SU-DHL-6 (cell line): ENCODE measurements around the gene CFAP45.

Source experiments
- H2AFZ ChIP-seq: fragments of 200-600 bp; sonication (generic); 2 replicates; pipeline ENCODE4 v1.6.1; 2014; ENCODE audit warnings: low read depth, mild to moderate bottlenecking, moderate library complexity, mixed read lengths, antibody characterized with exemption, low read length; ENCODE audit not compliant: severe bottlenecking
- H3F3A ChIP-seq: fragments of 200-600 bp; shearing (Covaris generic); 2 replicates; pipeline ENCODE4 v1.6.0; 2016; ENCODE audit warnings: antibody characterized with exemption, mild to moderate bottlenecking; ENCODE audit not compliant: insufficient read depth
- H3K27ac ChIP-seq: fragments of 200-600 bp; sonication (generic); 2 replicates; pipeline ENCODE4 v1.5.1; 2016; ENCODE audit warnings: low read depth, mild to moderate bottlenecking, low read length, moderate library complexity, mixed read lengths
- H3K27me3 ChIP-seq: fragments of 200-600 bp; sonication (generic), shearing (Covaris generic); 2 replicates; pipeline ENCODE4 v1.6.0; 2014; ENCODE audit warnings: mild to moderate bottlenecking, low read length
- H3K36me3 ChIP-seq: fragments of 200-600 bp; sonication (generic); 2 replicates; pipeline ENCODE4 v1.6.1; 2014; ENCODE audit warnings: mild to moderate bottlenecking, low read length, mixed read lengths
- H3K4me2 ChIP-seq: fragments of 300-600, 200-600 bp; shearing (Covaris generic), sonication (generic); 2 replicates; pipeline ENCODE4 v1.6.0; 2014; ENCODE audit warnings: low read length, low read depth, mild to moderate bottlenecking; ENCODE audit not compliant: poor library complexity, severe bottlenecking
- H3K4me3 ChIP-seq: fragments of 200-600 bp; sonication (generic); 2 replicates; pipeline ENCODE4 v1.5.1; 2014; ENCODE audit warnings: antibody characterized with exemption, low read length, mild to moderate bottlenecking, mixed read lengths; ENCODE audit not compliant: insufficient read depth, poor library complexity, severe bottlenecking
- H3K79me2 ChIP-seq: fragments of 200-600 bp; sonication (generic); 2 replicates; pipeline ENCODE4 v1.6.1; 2014; ENCODE audit warnings: mild to moderate bottlenecking, low read length, moderate library complexity; ENCODE audit not compliant: insufficient read depth
- H3K9ac ChIP-seq: fragments of 200-600 bp; sonication (generic); 2 replicates; pipeline ENCODE4 v1.7.0; 2014; ENCODE audit warnings: mild to moderate bottlenecking, low read length
- H3K9me2 ChIP-seq: fragments of 200-600 bp; sonication (generic); replicated peaks from 2 replicates; pipeline ENCODE4 v1.6.1; 2014; ENCODE audit warnings: low read length; ENCODE audit not compliant: insufficient read depth
- H3K9me3 ChIP-seq: fragments of 200-600 bp; sonication (generic); 2 replicates; pipeline ENCODE4 v1.6.1; 2014; ENCODE audit warnings: low read length, mixed read lengths; ENCODE audit not compliant: insufficient read depth
- H4K20me1 ChIP-seq: fragments of 200-600 bp; sonication (generic); 2 replicates; pipeline ENCODE4 v1.6.1; 2014; ENCODE audit warnings: low read depth, mild to moderate bottlenecking, antibody characterized with exemption, low read length, moderate library complexity, mixed read lengths
- EZH2phosphoT487 ChIP-seq: fragments of 200-600 bp; sonication (generic), shearing (Covaris generic); conservative IDR thresholded peaks from 2 replicates; pipeline ENCODE4 v1.6.1; 2018; ENCODE audit warnings: mild to moderate bottlenecking, antibody characterized with exemption, low read length, moderate library complexity, mixed read lengths
- TF ChIP-seq, protein P1 (sequence below): fragments of 200-600 bp; sonication (generic); IDR thresholded peaks from one replicate; pipeline ENCODE4 v1.5.1; 2017; ENCODE audit warnings: antibody characterized with exemption, mild to moderate bottlenecking, low read length, moderate library complexity; ENCODE audit not compliant: insufficient read depth, poor library complexity, severe bottlenecking

Gene CFAP45

DNA sequence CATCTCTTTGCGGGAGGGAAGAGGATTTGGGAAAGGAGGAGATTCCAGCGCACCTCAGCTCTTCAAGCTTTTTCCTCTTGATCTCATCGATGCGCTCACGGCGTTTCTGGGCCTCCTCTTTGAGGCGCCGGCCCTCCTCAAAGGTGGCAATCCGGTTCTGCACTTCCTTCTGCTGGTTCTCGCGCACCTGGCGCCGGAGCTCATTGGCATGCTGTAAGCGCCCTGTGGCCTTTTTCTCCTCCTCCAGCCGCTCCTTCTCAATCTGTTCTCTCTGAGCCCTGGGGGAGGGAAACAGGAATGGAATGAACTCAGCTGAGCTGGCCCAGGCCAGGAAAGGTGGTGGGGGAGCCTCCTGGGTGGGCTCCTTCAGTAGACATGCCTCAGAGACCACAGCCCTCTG, 27.1 kb downstream of the CFAP45 start:
- Histone ChIP-seq H3K9me2 (no peaks in the 10 kb centered on the region), H3K79me2 (no peaks in the 10 kb centered on the region), H3K4me2 (no peak overlapping the region), H3K36me3 (no peaks in the 10 kb centered on the region), H3K9ac (no peak overlapping the region), H3K4me3 (no peak overlapping the region), H3K27ac (no peak overlapping the region), H3K27me3 (no peaks in the 10 kb centered on the region), H2AFZ (no peak overlapping the region), H4K20me1 (no peaks in the 10 kb centered on the region), H3K9me3 (no peaks in the 10 kb centered on the region), H3F3A (no peaks in the 10 kb centered on the region)
- no peak for TF ChIP-seq EZH2phosphoT487
- TF ChIP-seq, protein P1, sequence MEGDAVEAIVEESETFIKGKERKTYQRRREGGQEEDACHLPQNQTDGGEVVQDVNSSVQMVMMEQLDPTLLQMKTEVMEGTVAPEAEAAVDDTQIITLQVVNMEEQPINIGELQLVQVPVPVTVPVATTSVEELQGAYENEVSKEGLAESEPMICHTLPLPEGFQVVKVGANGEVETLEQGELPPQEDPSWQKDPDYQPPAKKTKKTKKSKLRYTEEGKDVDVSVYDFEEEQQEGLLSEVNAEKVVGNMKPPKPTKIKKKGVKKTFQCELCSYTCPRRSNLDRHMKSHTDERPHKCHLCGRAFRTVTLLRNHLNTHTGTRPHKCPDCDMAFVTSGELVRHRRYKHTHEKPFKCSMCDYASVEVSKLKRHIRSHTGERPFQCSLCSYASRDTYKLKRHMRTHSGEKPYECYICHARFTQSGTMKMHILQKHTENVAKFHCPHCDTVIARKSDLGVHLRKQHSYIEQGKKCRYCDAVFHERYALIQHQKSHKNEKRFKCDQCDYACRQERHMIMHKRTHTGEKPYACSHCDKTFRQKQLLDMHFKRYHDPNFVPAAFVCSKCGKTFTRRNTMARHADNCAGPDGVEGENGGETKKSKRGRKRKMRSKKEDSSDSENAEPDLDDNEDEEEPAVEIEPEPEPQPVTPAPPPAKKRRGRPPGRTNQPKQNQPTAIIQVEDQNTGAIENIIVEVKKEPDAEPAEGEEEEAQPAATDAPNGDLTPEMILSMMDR: no peak

DNA sequence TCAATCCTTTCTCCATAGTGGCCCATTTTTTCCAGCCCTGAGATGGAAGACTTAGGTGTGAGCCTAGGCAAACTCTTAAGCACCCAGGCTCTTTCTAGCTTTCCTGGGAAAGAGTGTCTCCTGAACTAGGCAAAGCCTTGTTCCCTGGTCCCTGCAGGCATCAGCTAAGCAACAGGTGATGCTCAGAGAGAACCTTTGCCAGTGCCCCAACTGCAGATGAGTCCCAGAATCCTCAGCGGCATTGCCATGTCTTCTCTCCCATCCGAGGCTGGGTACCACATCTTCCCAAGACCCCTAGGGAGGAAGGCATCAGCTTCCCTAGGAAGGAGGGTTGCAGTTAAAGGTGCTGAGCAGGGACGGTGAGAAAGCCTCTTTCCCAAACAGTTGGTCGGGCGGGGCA, 29.3 kb downstream of the CFAP45 start:
- no peaks in the 10 kb centered on the region for H3K9me2 ChIP-seq
- H3K4me2 ChIP-seq: no peak overlapping the region
- no peaks in the 10 kb centered on the region for H3K79me2 ChIP-seq
- no peak overlapping the region for H3K27ac ChIP-seq
- H3K27me3 ChIP-seq: no peaks in the 10 kb centered on the region
- H4K20me1 ChIP-seq: no peaks in the 10 kb centered on the region
- no peaks in the 10 kb centered on the region for H3F3A ChIP-seq
- no peak overlapping the region for H3K9ac ChIP-seq
- H2AFZ ChIP-seq: no peak overlapping the region
- no peak overlapping the region for H3K4me3 ChIP-seq
- TF ChIP-seq EZH2phosphoT487: no peak
- TF ChIP-seq, protein P1: no peak
- H3K36me3 ChIP-seq: no peaks in the 10 kb centered on the region
- H3K9me3 ChIP-seq: no peaks in the 10 kb centered on the region

DNA sequence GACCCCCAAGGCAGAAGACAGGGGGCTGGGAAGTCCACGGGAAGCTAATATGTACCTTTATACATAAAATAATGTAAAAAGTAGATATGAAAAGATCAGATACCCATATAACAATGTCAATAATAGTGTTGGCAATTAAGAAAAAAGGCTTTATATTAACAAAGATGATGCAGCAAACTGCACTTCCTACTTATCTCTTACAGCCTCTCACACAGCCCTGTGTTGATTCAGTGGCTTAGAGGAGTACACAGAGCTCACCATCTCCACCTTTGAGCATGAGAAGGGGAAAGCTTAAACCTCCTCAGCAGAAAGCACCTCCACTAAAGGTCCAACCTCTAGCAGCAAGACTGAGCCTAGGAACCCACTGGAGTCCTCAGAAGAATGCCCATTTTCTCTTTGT, 30.4 kb downstream of the CFAP45 start:
- Histone ChIP-seq H3K4me2 (no peak overlapping the region), H3K27me3 (no peaks in the 10 kb centered on the region), H3K4me3 (no peak overlapping the region), H3K36me3 (no peaks in the 10 kb centered on the region), H3F3A (no peaks in the 10 kb centered on the region), H3K9me2 (no peaks in the 10 kb centered on the region), H3K9me3 (no peaks in the 10 kb centered on the region), H4K20me1 (no peaks in the 10 kb centered on the region), H2AFZ (no peak overlapping the region), H3K27ac (no peak overlapping the region), H3K9ac (no peak overlapping the region), H3K79me2 (no peaks in the 10 kb centered on the region)
- no peak for TF ChIP-seq EZH2phosphoT487
- TF ChIP-seq, protein P1: no peak

DNA sequence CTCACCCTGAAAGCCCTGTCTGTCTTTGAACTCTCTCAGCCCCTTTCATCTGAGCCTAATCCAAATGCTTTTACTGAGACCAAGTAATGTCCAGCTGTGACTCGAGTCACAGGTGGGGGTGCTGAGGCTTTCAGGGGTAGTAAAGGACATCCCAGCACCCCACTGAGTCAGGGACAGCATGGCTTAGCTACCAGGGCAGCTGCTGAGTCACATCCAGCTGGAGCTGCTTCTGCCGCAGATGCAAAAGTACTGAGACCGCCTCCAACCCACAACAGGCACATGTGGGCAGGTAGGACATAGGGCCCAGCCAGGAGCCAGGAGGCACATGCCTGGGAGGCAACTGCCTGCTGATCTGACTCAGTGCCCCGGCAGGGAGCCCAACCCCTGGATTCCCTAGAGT, 30.8 kb downstream of the CFAP45 start:
- no peaks in the 10 kb centered on the region for H3K36me3 ChIP-seq
- H3K4me3 ChIP-seq: no peak overlapping the region
- no peak overlapping the region for H2AFZ ChIP-seq
- H3K79me2 ChIP-seq: no peaks in the 10 kb centered on the region
- H4K20me1 ChIP-seq: no peaks in the 10 kb centered on the region
- no peaks in the 10 kb centered on the region for H3K9me3 ChIP-seq
- H3K4me2 ChIP-seq: no peak overlapping the region
- no peaks in the 10 kb centered on the region for H3F3A ChIP-seq
- no peak for TF ChIP-seq EZH2phosphoT487
- H3K27ac ChIP-seq: no peak overlapping the region
- H3K9ac ChIP-seq: no peak overlapping the region
- H3K9me2 ChIP-seq: no peaks in the 10 kb centered on the region
- H3K27me3 ChIP-seq: no peaks in the 10 kb centered on the region
